ENCODE data around the gene PML.
"Not testable (repeated sequence)": the region's sequence is repeated elsewhere in the genome, so short reads cannot be mapped to it uniquely, and the experiment has no call there.

PML gene

GRCh38 chr15:74062236-74062635 lies 67.7 kb downstream of the PML start:
- DNase-seq (ENCODE audit: low spot score) = no peak

- DNase-seq (ENCODE audit: low spot score) = no peak
Observed at GRCh38 chr15:74062671-74063070, 68.2 kb downstream of the PML start.

GRCh38 chr15:74063425-74064146 lies 69.1 kb downstream of the PML start:
- not testable (repeated sequence) for DNase-seq (ENCODE audit: low spot score)

- not testable (repeated sequence) for DNase-seq (ENCODE audit: low spot score)
Observed at GRCh38 chr15:74064183-74064582, 69.7 kb downstream of the PML start.

- not testable (repeated sequence) for DNase-seq (ENCODE audit: low spot score)
Observed at GRCh38 chr15:74064822-74065221, 70.3 kb downstream of the PML start.

GRCh38 chr15:74065684-74066411 lies 71.3 kb downstream of the PML start:
- not testable (repeated sequence) for DNase-seq (ENCODE audit: low spot score)

GRCh38 chr15:74071645-74072044 lies 77.1 kb downstream of the PML start:
- DNase-seq (ENCODE audit: low spot score) = not testable (repeated sequence)

- DNase-seq (ENCODE audit: low spot score) = not testable (repeated sequence)
Observed at GRCh38 chr15:74072132-74072531, 77.6 kb downstream of the PML start.

GRCh38 chr15:74072614-74073337 lies 78.3 kb downstream of the PML start:
- not testable (repeated sequence) for DNase-seq (ENCODE audit: low spot score)

GRCh38 chr15:74075781-74076180 lies 81.3 kb downstream of the PML start:
- DNase-seq (ENCODE audit: low spot score) = not testable (repeated sequence)

- not testable (repeated sequence) for DNase-seq (ENCODE audit: low spot score)
Observed at GRCh38 chr15:74082450-74082849, 87.9 kb downstream of the PML start, which contains the start of gene GOLGA6A. Gene GOLGA6A (minus strand): TSS chr15:74082550. CDS start chr15:74082509, 41 bp downstream.

- DNase-seq (ENCODE audit: low spot score) = not testable (repeated sequence)
Observed at GRCh38 chr15:74094567-74094966, 100.1 kb downstream of the PML start.

GRCh38 chr15:74095610-74096009 lies 101.1 kb downstream of the PML start:
- not testable (repeated sequence) for DNase-seq (ENCODE audit: low spot score)

GRCh38 chr15:74096753-74097474 lies 102.4 kb downstream of the PML start:
- DNase-seq (ENCODE audit: low spot score) = not testable (repeated sequence)
